ENCODE measurements around the gene HBQ1. TPM values are rescaled to one million over a fixed set of nuclear protein-coding genes. Genes with fewer than 3 reads are reported as not detected.
A peak's percentile ranks its signal among the peaks of the same experiment; 100 is the strongest.

HBQ1 gene
- total RNA-seq, 1 donor from 2014 or later = not detected

DNA sequence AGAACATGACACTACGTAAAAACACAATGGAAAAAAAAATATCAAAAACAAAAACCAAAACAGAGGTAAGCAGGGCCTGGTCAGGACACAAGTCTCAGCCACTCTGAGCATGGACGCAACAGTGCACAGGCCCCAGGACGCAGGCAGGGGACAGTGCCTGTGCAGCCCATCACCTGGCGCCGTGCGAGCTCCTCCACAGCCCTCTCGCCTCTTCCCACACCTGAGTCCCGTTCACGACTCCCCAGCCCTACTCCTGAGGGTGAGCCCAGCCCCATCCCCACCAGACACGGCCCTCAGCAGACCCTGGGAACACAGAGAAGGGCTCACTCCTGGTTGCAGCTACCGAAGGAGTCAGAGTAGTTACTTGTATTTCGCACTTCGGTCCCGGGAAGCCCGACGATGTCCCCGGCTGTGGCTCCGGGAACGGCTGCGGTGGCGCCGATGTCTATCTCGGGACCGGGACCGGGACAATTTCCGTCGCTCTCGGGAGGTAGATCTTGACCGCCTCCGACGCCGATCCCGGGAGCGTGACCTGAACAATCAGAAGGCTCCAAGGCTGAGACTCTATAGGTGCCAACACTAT is 9.4 kb downstream of the HBQ1 start:
- Histone ChIP-seq H3K4me3 (ENCODE audit: low read depth, low read length) (no peak overlapping the region), H3K27me3 (ENCODE audit: control insufficient read depth, insufficient read depth, low read length) (no peaks in the 10 kb centered on the region), H3K36me3 (ENCODE audit: control insufficient read depth, insufficient read depth, low read length) (peaks cover 31% of the 10 kb centered on the region)
- TF ChIP-seq, protein P1, sequence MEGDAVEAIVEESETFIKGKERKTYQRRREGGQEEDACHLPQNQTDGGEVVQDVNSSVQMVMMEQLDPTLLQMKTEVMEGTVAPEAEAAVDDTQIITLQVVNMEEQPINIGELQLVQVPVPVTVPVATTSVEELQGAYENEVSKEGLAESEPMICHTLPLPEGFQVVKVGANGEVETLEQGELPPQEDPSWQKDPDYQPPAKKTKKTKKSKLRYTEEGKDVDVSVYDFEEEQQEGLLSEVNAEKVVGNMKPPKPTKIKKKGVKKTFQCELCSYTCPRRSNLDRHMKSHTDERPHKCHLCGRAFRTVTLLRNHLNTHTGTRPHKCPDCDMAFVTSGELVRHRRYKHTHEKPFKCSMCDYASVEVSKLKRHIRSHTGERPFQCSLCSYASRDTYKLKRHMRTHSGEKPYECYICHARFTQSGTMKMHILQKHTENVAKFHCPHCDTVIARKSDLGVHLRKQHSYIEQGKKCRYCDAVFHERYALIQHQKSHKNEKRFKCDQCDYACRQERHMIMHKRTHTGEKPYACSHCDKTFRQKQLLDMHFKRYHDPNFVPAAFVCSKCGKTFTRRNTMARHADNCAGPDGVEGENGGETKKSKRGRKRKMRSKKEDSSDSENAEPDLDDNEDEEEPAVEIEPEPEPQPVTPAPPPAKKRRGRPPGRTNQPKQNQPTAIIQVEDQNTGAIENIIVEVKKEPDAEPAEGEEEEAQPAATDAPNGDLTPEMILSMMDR (IDR thresholded peaks at IDR 0.05; ENCODE audit: insufficient read depth, low read length, severe bottlenecking) = no peak
- FAIRE-seq (no peak), DNase-seq (ENCODE audit: low read depth) (no peak)

DNA sequence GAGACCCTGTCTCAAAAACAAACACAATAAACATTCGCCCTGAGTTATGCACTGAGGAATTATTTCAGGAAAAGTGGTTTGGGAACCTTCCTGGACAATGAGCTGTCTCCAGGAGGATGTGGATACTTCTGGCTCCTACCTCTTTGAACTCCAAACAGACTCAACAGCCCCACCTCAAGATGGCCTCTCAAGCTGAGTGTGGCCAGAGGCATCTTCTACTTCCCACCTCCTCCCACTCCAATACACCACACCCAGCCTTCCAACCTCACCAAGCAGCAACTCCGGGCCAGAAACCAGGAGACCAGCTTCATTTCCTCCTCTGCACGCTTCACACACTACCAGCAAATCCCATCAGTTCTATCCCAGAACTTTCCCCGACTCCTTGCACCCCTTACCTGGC is 11.6 kb downstream of the HBQ1 start:
- TF ChIP-seq, protein P1 (IDR thresholded peaks at IDR 0.05; ENCODE audit: insufficient read depth, low read length, severe bottlenecking) = no peak
- DNase-seq (ENCODE audit: low read depth) (no peak), FAIRE-seq (no peak)
- no peak overlapping the region for H3K4me3 ChIP-seq (ENCODE audit: low read depth, low read length)
- H3K36me3 ChIP-seq (ENCODE audit: control insufficient read depth, insufficient read depth, low read length) = peaks cover 31% of the 10 kb centered on the region
- H3K27me3 ChIP-seq (ENCODE audit: control insufficient read depth, insufficient read depth, low read length) = no peaks in the 10 kb centered on the region

DNA sequence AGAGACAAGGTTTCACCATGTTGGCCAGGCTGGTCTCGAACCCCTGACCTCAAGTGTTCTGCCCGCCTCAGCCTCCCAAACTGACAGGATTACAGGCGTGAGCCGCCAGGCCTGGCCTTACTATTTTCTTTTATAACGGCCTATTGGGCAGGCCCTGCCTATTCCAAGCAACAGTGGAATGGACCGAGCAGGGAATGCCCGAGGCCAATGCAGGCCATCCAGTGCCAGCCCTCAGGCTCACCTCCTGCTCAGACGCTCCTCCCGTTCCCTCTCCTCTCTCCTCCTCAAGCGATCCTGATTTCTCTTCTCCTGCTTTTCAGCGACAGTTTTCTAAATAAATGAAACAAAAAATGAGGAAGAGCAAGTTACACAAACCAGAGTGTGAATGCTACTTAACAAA is 12.4 kb downstream of the HBQ1 start:
- no peak for DNase-seq (ENCODE audit: low read depth)
- no peaks in the 10 kb centered on the region for H3K27me3 ChIP-seq (ENCODE audit: control insufficient read depth, insufficient read depth, low read length)
- TF ChIP-seq, protein P1 (IDR thresholded peaks at IDR 0.05; ENCODE audit: insufficient read depth, low read length, severe bottlenecking) = no peak
- H3K4me3 ChIP-seq (ENCODE audit: low read depth, low read length) = no peak overlapping the region
- FAIRE-seq = no peak
- peaks cover 33% of the 10 kb centered on the region for H3K36me3 ChIP-seq (ENCODE audit: control insufficient read depth, insufficient read depth, low read length)

DNA sequence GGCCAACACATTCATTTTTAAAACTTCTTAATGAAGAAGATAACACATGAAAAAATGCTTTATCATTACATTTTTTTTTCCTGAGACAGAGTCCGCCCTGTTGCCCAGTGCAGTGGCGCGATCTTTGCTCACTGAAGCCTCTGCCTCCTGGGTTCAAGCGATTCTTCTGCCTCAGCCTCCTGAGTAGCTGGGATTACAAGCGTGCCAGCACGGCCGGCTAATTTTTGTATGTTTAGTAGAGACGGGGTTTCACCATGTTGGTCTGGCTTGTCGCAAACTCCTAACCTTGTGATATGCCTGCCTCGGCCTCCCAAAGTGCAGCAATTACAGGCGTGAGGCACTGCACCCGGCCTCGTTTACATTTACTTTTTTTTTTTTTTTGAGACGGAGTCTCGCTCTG is 13.2 kb downstream of the HBQ1 start:
- Histone ChIP-seq H3K27me3 (ENCODE audit: control insufficient read depth, insufficient read depth, low read length) (no peaks in the 10 kb centered on the region), H3K4me3 (ENCODE audit: low read depth, low read length) (no peak overlapping the region), H3K36me3 (ENCODE audit: control insufficient read depth, insufficient read depth, low read length) (peaks cover 36% of the 10 kb centered on the region)
- FAIRE-seq = no peak
- DNase-seq (ENCODE audit: low read depth) = no peak
- TF ChIP-seq, protein P1 (IDR thresholded peaks at IDR 0.05; ENCODE audit: insufficient read depth, low read length, severe bottlenecking) = no peak

DNA sequence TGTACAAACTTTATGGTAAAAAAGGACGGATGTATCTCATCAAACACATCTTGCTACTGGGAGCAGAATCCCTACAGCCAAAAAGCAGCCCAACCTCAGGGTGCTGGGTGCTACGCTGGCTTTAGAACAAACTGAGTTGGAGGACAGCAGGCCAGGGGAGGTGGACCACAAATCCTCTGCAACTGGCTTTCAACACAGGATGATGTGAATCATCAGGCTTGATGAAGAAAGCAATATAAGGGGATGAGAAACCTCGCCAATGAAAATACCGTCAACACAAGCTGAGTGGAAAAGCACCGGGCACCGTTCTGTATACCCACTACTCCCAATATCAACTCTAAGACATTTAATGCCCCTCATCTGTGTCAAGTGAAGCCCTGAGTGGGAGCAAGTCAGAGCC is 14.3 kb downstream of the HBQ1 start:
- TF ChIP-seq, protein P1 (IDR thresholded peaks at IDR 0.05; ENCODE audit: insufficient read depth, low read length, severe bottlenecking) = no peak
- Histone ChIP-seq H3K36me3 (ENCODE audit: control insufficient read depth, insufficient read depth, low read length) (peaks cover 34% of the 10 kb centered on the region), H3K27me3 (ENCODE audit: control insufficient read depth, insufficient read depth, low read length) (no peaks in the 10 kb centered on the region), H3K4me3 (ENCODE audit: low read depth, low read length) (no peak overlapping the region)
- no peak for FAIRE-seq
- DNase-seq (ENCODE audit: low read depth) = no peak

DNA sequence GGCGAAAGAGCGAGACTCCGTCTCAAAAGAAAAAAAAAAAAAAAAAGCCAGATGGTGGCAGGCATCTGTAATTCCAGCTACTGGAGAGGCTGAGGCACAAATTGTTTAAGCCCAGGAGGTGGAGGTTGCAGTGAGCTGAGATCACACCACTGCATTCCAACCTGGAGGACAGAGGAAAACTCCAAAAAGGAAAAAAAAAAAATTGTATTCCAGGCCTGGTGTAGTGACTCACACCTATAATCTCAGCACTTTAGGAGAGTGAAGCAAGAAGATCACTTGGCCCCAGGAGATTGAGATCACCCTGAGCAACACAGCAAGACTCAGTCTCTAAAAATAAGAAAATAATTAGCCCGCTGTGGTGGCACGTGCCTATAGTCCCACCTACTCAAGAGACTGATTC is 20.1 kb downstream of the HBQ1 start:
- Histone ChIP-seq H3K27me3 (ENCODE audit: control insufficient read depth, insufficient read depth, low read length) (no peaks in the 10 kb centered on the region), H3K4me3 (ENCODE audit: low read depth, low read length) (no peak overlapping the region), H3K36me3 (ENCODE audit: control insufficient read depth, insufficient read depth, low read length) (peaks cover 21% of the 10 kb centered on the region)
- TF ChIP-seq, protein P1 (IDR thresholded peaks at IDR 0.05; ENCODE audit: insufficient read depth, low read length, severe bottlenecking) = no peak
- DNase-seq (ENCODE audit: low read depth) = peak; percentile 53
- FAIRE-seq = no peak

All from bronchial epithelial cell (primary cell).